HepG2 (cell line): ENCODE results near the gene TLN1. TPM values are rescaled to one million over a fixed set of nuclear protein-coding genes. Genes with fewer than 3 reads are reported as not detected.

Experiments used
- ATF2 ChIP-seq: sonication (generic); formaldehyde crosslinking; IDR thresholded peaks from 2 replicates; pipeline ENCODE4 v1.4.0; 2020; ENCODE audit warnings: missing genetic modification reagents
- BRCA1 ChIP-seq: sonication (generic); formaldehyde crosslinking; IDR thresholded peaks from 2 replicates; pipeline ENCODE4 v1.4.0; 2020; ENCODE audit warnings: missing genetic modification reagents
- CBX2 ChIP-seq, 2 experiments: fragments of 200-600 bp in 1 of 2; sonication (generic); formaldehyde crosslinking in 1 of 2; IDR thresholded peaks; 2 replicates each; pipeline versions ENCODE4 v1.7.0 to v1.8.1; 2018 to 2022; ENCODE audit warnings: low read depth in 2 of 2, low read length in 1 of 2, mild to moderate bottlenecking in 1 of 2, missing genetic modification reagents in 1 of 2
- FOXA1 ChIP-seq, 2 experiments: fragments of 450-650 bp in 1 of 2; sonication (generic) in 1 of 2; formaldehyde crosslinking in 1 of 2; IDR thresholded peaks; 2 replicates each; pipeline versions ENCODE4 v1.4.0 to v1.6.1; 2016 to 2020; ENCODE audit warnings: missing genetic modification reagents in 1 of 2
- FOXO1 ChIP-seq: sonication (generic); formaldehyde crosslinking; IDR thresholded peaks from 2 replicates; pipeline ENCODE4 v1.4.0; 2020; ENCODE audit warnings: missing genetic modification reagents
- GABPA ChIP-seq, 2 experiments: IDR thresholded peaks; 2 replicates each; pipeline ENCODE4 v1.6.1; 2011 to 2016; ENCODE audit warnings: low read depth in 2 of 2, low read length in 1 of 2, missing biosample characterization in 1 of 2, missing genetic modification characterization in 1 of 2
- PRPF4 ChIP-seq: fragments of 200-400 bp; formaldehyde crosslinking; IDR thresholded peaks from 2 replicates; pipeline ENCODE4 v1.6.1; 2016; ENCODE audit warnings: low read length, low read depth; ENCODE audit not compliant: poor library complexity, severe bottlenecking
- SALL2 ChIP-seq: sonication (generic); formaldehyde crosslinking; IDR thresholded peaks from 2 replicates; pipeline ENCODE4 v1.8.1; 2023; ENCODE audit warnings: mild to moderate bottlenecking, missing genetic modification reagents, inconsistent platforms
- U2AF1 ChIP-seq: fragments of 200-400 bp; formaldehyde crosslinking; optimal IDR thresholded peaks from 2 replicates; pipeline ENCODE3; 2017; ENCODE audit warnings: mild to moderate bottlenecking, low read depth, low read length
- ZBTB39 ChIP-seq: sonication (generic); formaldehyde crosslinking; IDR thresholded peaks from 2 replicates; pipeline ENCODE4 v1.5.0; 2020; ENCODE audit warnings: missing genetic modification reagents
- ZNF3 ChIP-seq: IDR thresholded peaks from 2 replicates; pipeline ENCODE4 v1.7.0; 2017; ENCODE audit warnings: inconsistent platforms
- ZNF333 ChIP-seq: sonication (generic); formaldehyde crosslinking; IDR thresholded peaks from 2 replicates; pipeline ENCODE4 v1.4.0; 2020; ENCODE audit warnings: mild to moderate bottlenecking, missing genetic modification reagents, borderline replicate concordance
- ZNF33A ChIP-seq: sonication (generic); formaldehyde crosslinking; IDR thresholded peaks from 2 replicates; pipeline ENCODE4 v1.5.1; 2020; ENCODE audit warnings: missing genetic modification reagents, mild to moderate bottlenecking, moderate library complexity, borderline replicate concordance
- ZNF512 ChIP-seq: sonication (generic); formaldehyde crosslinking; IDR thresholded peaks from 2 replicates; pipeline ENCODE4 v1.4.0; 2020; ENCODE audit warnings: mild to moderate bottlenecking, missing genetic modification reagents
- ZNF607 ChIP-seq: sonication (generic); formaldehyde crosslinking; IDR thresholded peaks from 2 replicates; pipeline ENCODE4 v1.5.1; 2020; ENCODE audit warnings: missing genetic modification reagents, mild to moderate bottlenecking, borderline replicate concordance
- ZNF616 ChIP-seq: sonication (generic); formaldehyde crosslinking; IDR thresholded peaks from 2 replicates; pipeline ENCODE4 v1.5.0; 2020; ENCODE audit warnings: low read depth, mild to moderate bottlenecking, missing genetic modification reagents
- polyA plus RNA-seq, 8 experiments: library from polyadenylated mRNA; depleted of rRNA in 3 of 8; stranded (reverse) in 7 of 8; unstranded in 1 of 8; fragments of >200 nt; fragmentation: Illumina TruSeq in 4 of 8; extraction: Trizol in 4 of 8; gene quantifications; 2 replicates each; pipeline versions ENCODE4 v1.2.1 to v1.2.3, GENCODE V29; 2011 to 2016; ENCODE audit warnings: low read depth in 4 of 8, missing spikeins in 1 of 8, mixed read lengths in 1 of 8; ENCODE audit not compliant: insufficient read depth in 1 of 8
- total RNA-seq, 5 experiments: library from RNA; depleted of rRNA; stranded (reverse); fragments of >200 nt; fragmentation: Illumina TruSeq; extraction: Trizol; gene quantifications; 2 replicates each; pipeline ENCODE4 v1.2.3, GENCODE V29; 2016; ENCODE audit warnings: low read depth in 1 of 5
- TF ChIP-seq, protein P1 (sequence below): IDR thresholded peaks from 2 replicates; pipeline ENCODE4 v1.6.1; 2018; ENCODE audit warnings: missing genetic modification reagents, mild to moderate bottlenecking, missing compliant biosample characterization
- TF ChIP-seq, protein P2 (sequence below): sonication (generic); IDR thresholded peaks from 2 replicates; pipeline ENCODE4 v1.6.1; 2016; ENCODE audit warnings: low read depth, borderline replicate concordance
- TF ChIP-seq, protein P3 (sequence below): sonication (generic); formaldehyde crosslinking; IDR thresholded peaks from 2 replicates; pipeline ENCODE4 v1.8.0; 2022; ENCODE audit warnings: low read depth, missing genetic modification reagents

Gene TLN1
- total and polyA plus RNA-seq, 2 of the 13 experiments (the other 11 are each of a cell fraction or from before 2014, with no cell fraction given): 35.2 to 51.8 TPM

GRCh38 chr9:35732800-35733541 lies 976 bp upstream of the TLN1 start (continued):
- TF ChIP-seq ZBTB39 (CRISPR knock-in tag) (no peak), SALL2 (CRISPR knock-in tag) (no peak), U2AF1 (no peak), CBX2 (IDR thresholded peaks at IDR 0.05; ENCODE audit: low read depth, low read length) (no peak), CBX2 (CRISPR knock-in tag; IDR thresholded peaks at IDR 0.05; ENCODE audit: low read depth) (no peak), FOXO1 (CRISPR knock-in tag) (no peak), BRCA1 (no peak), ZNF33A (CRISPR knock-in tag) (peak; percentile 12; the same call in 1 of the 2 replicates), ZNF512 (no peak), PRPF4 (no peak), ZNF616 (CRISPR knock-in tag) (no peak), GABPA (IDR thresholded peaks at IDR 0.05; ENCODE audit: low read depth, low read length) (no peak), GABPA (CRISPR knock-in tag; IDR thresholded peaks at IDR 0.05; ENCODE audit: low read depth) (no peak), ZNF333 (CRISPR knock-in tag) (peak; percentile 62; the same call in 1 of the 2 replicates), ZNF3 (CRISPR knock-in tag) (no peak), ZNF607 (CRISPR knock-in tag) (no peak), FOXA1 (IDR thresholded peaks at IDR 0.05) (no peak), FOXA1 (CRISPR knock-in tag; IDR thresholded peaks at IDR 0.05) (no peak), ATF2 (CRISPR knock-in tag) (no peak)
- TF ChIP-seq, protein P1, sequence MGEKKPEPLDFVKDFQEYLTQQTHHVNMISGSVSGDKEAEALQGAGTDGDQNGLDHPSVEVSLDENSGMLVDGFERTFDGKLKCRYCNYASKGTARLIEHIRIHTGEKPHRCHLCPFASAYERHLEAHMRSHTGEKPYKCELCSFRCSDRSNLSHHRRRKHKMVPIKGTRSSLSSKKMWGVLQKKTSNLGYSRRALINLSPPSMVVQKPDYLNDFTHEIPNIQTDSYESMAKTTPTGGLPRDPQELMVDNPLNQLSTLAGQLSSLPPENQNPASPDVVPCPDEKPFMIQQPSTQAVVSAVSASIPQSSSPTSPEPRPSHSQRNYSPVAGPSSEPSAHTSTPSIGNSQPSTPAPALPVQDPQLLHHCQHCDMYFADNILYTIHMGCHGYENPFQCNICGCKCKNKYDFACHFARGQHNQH (CRISPR knock-in tag): no peak
- TF ChIP-seq, protein P2, sequence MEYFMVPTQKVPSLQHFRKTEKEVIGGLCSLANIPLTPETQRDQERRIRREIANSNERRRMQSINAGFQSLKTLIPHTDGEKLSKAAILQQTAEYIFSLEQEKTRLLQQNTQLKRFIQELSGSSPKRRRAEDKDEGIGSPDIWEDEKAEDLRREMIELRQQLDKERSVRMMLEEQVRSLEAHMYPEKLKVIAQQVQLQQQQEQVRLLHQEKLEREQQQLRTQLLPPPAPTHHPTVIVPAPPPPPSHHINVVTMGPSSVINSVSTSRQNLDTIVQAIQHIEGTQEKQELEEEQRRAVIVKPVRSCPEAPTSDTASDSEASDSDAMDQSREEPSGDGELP: no peak
- TF ChIP-seq, protein P3, sequence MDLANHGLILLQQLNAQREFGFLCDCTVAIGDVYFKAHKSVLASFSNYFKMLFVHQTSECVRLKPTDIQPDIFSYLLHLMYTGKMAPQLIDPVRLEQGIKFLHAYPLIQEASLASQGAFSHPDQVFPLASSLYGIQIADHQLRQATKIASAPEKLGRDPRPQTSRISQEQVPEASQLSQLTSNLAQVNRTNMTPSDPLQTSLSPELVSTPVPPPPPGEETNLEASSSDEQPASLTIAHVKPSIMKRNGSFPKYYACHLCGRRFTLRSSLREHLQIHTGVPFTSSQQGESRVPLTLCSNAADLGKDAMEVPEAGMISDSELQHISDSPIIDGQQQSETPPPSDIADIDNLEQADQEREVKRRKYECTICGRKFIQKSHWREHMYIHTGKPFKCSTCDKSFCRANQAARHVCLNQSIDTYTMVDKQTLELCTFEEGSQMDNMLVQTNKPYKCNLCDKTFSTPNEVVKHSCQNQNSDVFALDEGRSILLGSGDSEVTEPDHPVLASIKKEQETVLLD (CRISPR knock-in tag): no peak
